Cardiac septum (tissue), 1 donor: Measurements from ENCODE around the gene PHTF2. TPM values are rescaled to one million over a fixed set of nuclear protein-coding genes. Genes with fewer than 3 reads are reported as not detected.

Source experiments
- DNase-seq: peaks from one replicate; pipeline ENCODE4 v3.0.0-alpha.2; 2020; ENCODE audit warnings: low spot score
- intact Hi-C: fragments of 100-400 bp; cut with DNase I; formaldehyde crosslinking; loops from one replicate; pipeline ENCODE4 v1.14.0; 2022
- total RNA-seq: library from RNA; stranded (reverse); fragmentation: NEBNext Ultra II Directional; extraction: Animal tissue kit (Norgen Biotek cat#: 25700); gene quantifications from one replicate; pipeline ENCODE4 v1.2.1, GENCODE V29; 2021
- donor health status: DM: no; HTN: no; CAD: no.

Gene PHTF2
- total RNA-seq, 1 donor from 2014 or later, result 12.5 TPM

GRCh38 chr7:77907281-77907680, 108.7 kb downstream of the PHTF2 start:
- intact Hi-C loops, result no loop called here
- no peak for DNase-seq

- intact Hi-C loops, result no loop called here
- no peak for DNase-seq
These were observed 110.1 kb downstream of the PHTF2 start for GRCh38 chr7:77908664-77909063.

GRCh38 chr7:77910124-77910523, 111.6 kb downstream of the PHTF2 start:
- no peak for DNase-seq
- intact Hi-C loops, result no loop called here

GRCh38 chr7:77912293-77912692, 113.7 kb downstream of the PHTF2 start:
- DNase-seq, result no peak
- intact Hi-C loops, result no loop called here

GRCh38 chr7:77913977-77914607, 115.5 kb downstream of the PHTF2 start:
- no peak for DNase-seq
- intact Hi-C loops, result no loop called here

- intact Hi-C loops, result no loop called here
- no peak for DNase-seq
These were observed 119.1 kb downstream of the PHTF2 start for GRCh38 chr7:77917500-77918262.

- intact Hi-C loops, result no loop called here
- no peak for DNase-seq
These were observed 120.1 kb downstream of the PHTF2 start for GRCh38 chr7:77918676-77919075.

GRCh38 chr7:77923419-77923818, 124.8 kb downstream of the PHTF2 start:
- DNase-seq, result no peak
- intact Hi-C loops, result no loop called here

GRCh38 chr7:77930496-77930895, 131.9 kb downstream of the PHTF2 start:
- no peak for DNase-seq
- intact Hi-C loops, result no loop called here

- DNase-seq, result no peak
- intact Hi-C loops, result no loop called here
These were observed 133.3 kb downstream of the PHTF2 start for GRCh38 chr7:77931841-77932240.

- intact Hi-C loops, result no loop called here
- no peak for DNase-seq
These were observed 134.8 kb downstream of the PHTF2 start for GRCh38 chr7:77933394-77933793.

GRCh38 chr7:77935652-77936348, 137.2 kb downstream of the PHTF2 start:
- no peak for DNase-seq
- intact Hi-C loops, result no loop called here

GRCh38 chr7:77940647-77941046, 142.1 kb downstream of the PHTF2 start:
- DNase-seq, result no peak
- intact Hi-C loops, result no loop called here

- intact Hi-C loops, result no loop called here
- no peak for DNase-seq
These were observed 143.9 kb downstream of the PHTF2 start for GRCh38 chr7:77942431-77942830.

- DNase-seq, result no peak
- intact Hi-C loops, result no loop called here
These were observed 145.9 kb downstream of the PHTF2 start for GRCh38 chr7:77944183-77945182.

GRCh38 chr7:77950548-77950947, 152.0 kb downstream of the PHTF2 start:
- no peak for DNase-seq
- intact Hi-C loops, result no loop called here

- intact Hi-C loops, result no loop called here
- no peak for DNase-seq
These were observed 156.4 kb downstream of the PHTF2 start for GRCh38 chr7:77954773-77955555.

GRCh38 chr7:77958436-77958835, 159.9 kb downstream of the PHTF2 start:
- no peak for DNase-seq
- intact Hi-C loops, result no loop called here

GRCh38 chr7:77959080-77959479, 160.5 kb downstream of the PHTF2 start:
- DNase-seq, result no peak
- intact Hi-C loops, result no loop called here
